K562 (cell line): ENCODE data around the gene LTBP1. TPM values are rescaled to one million over a fixed set of nuclear protein-coding genes. Genes with fewer than 3 reads are reported as not detected.

Experiments
- BCL6 ChIP-seq: fragments of 250-450 bp; sonication (Bioruptor Pico); IDR thresholded peaks from 2 replicates; pipeline ENCODE4 v1.4.0; 2020
- BCOR ChIP-seq: fragments of 450-650 bp; IDR thresholded peaks from 2 replicates; pipeline ENCODE4 v1.6.1; 2016
- CXXC5 ChIP-seq: fragments of 250-450 bp; sonication (Bioruptor Pico); IDR thresholded peaks from 2 replicates; pipeline ENCODE4 v1.8.0; 2022; ENCODE audit warnings: inconsistent platforms, mild to moderate bottlenecking, moderate library complexity
- ESRRA ChIP-seq: fragments of 450-650 bp; IDR thresholded peaks from 2 replicates; pipeline ENCODE4 v1.6.1; 2014; ENCODE audit warnings: low read depth, mild to moderate bottlenecking, moderate library complexity, borderline replicate concordance
- GABPB1 ChIP-seq: sonication (generic); formaldehyde crosslinking; IDR thresholded peaks from 2 replicates; pipeline ENCODE4 v1.8.0; 2022; ENCODE audit warnings: mild to moderate bottlenecking, missing genetic modification reagents
- KAT2B ChIP-seq: IDR thresholded peaks from one replicate; pipeline ENCODE4 v1.6.1; 2012; ENCODE audit warnings: low read depth, mild to moderate bottlenecking, control low read depth, inconsistent platforms, low read length, moderate library complexity
- MEIS2 ChIP-seq: fragments of 450-650 bp; IDR thresholded peaks from 2 replicates; pipeline ENCODE4 v1.6.1; 2014; ENCODE audit warnings: mild to moderate bottlenecking; ENCODE audit not compliant: partially characterized antibody
- MTA3 ChIP-seq: fragments of 450-650 bp; formaldehyde crosslinking; IDR thresholded peaks from 2 replicates; pipeline ENCODE4 v1.6.1; 2017; ENCODE audit warnings: mild to moderate bottlenecking, borderline replicate concordance
- PHB ChIP-seq: fragments of 250-450 bp; sonication (Bioruptor Pico); IDR thresholded peaks from 2 replicates; pipeline ENCODE4 v1.5.0; 2021
- PTTG1 ChIP-seq: fragments of 450-650 bp; IDR thresholded peaks from 2 replicates; pipeline ENCODE4 v1.6.1; 2016; ENCODE audit warnings: low read depth, mild to moderate bottlenecking, missing genetic modification characterization, missing compliant biosample characterization
- SMAD2 ChIP-seq: fragments of 150-350 bp; IDR thresholded peaks from 2 replicates; pipeline ENCODE4 v1.6.1; 2014; ENCODE audit warnings: low read depth, mild to moderate bottlenecking, low read length
- SRSF1 ChIP-seq: fragments of 200-400 bp; formaldehyde crosslinking; IDR thresholded peaks from 2 replicates; pipeline ENCODE4 v1.6.1; 2017; ENCODE audit warnings: mild to moderate bottlenecking, low read depth, low read length, moderate library complexity
- YY1 ChIP-seq, 3 experiments: IDR thresholded peaks; 2 replicates each; pipeline ENCODE4 v1.6.1; 2011; ENCODE audit warnings: low read length in 2 of 3, mild to moderate bottlenecking in 2 of 3, moderate library complexity in 2 of 3, borderline replicate concordance in 1 of 3, control low read depth in 1 of 3, low read depth in 1 of 3; ENCODE audit not compliant: insufficient read depth in 3 of 3, insufficient replicate concordance in 2 of 3, control insufficient read depth in 1 of 3, insufficient read length in 1 of 3; ENCODE audit errors: extremely low read depth in 1 of 3
- ZBTB1 ChIP-seq: sonication (generic); formaldehyde crosslinking; IDR thresholded peaks from 2 replicates; pipeline ENCODE4 v1.8.1; 2023; ENCODE audit warnings: missing genetic modification reagents, low read depth, mild to moderate bottlenecking, borderline replicate concordance
- polyA plus RNA-seq, 8 experiments: library from polyadenylated mRNA; depleted of rRNA in 4 of 8; stranded (reverse) in 5 of 8; unstranded in 3 of 8; fragments of >200 nt; fragmentation: Nextera tagmentation in 2 of 8; fragmentation: Illumina TruSeq in 1 of 8; extraction: Ambion mirVana in 2 of 8; extraction: Trizol in 1 of 8; gene quantifications; 2 replicates each; pipeline versions ENCODE4 v1.2.1 to v1.2.3, GENCODE V29; 2011 to 2014; ENCODE audit warnings: inconsistent platforms in 1 of 8, missing spikeins in 1 of 8
- total RNA-seq, 7 experiments: library from RNA; depleted of rRNA in 6 of 7; stranded (reverse); fragments of >200 nt in 6 of 7; fragmentation: Illumina TruSeq in 2 of 7; extraction: Trizol in 2 of 7; gene quantifications; 2 replicates each; pipeline versions ENCODE4 v1.2.1 to v1.2.3, GENCODE V29; 2011 to 2021; ENCODE audit warnings: low replicate concordance in 1 of 7
- TF ChIP-seq, protein P1 (sequence below), 2 experiments: IDR thresholded peaks; 2 replicates each; pipeline ENCODE4 v1.6.1; 2011; ENCODE audit warnings: borderline replicate concordance in 1 of 2, control low read depth in 1 of 2, low read depth in 1 of 2, low read length in 1 of 2, mild to moderate bottlenecking in 1 of 2, mixed read lengths in 1 of 2, moderate library complexity in 1 of 2; ENCODE audit not compliant: insufficient read depth in 1 of 2, insufficient read length in 1 of 2, poor library complexity in 1 of 2, severe bottlenecking in 1 of 2; ENCODE audit errors: extremely low read depth in 1 of 2
- TF ChIP-seq, protein P2 (sequence below): fragments of 450-650 bp; formaldehyde crosslinking; conservative IDR thresholded peaks from 2 replicates; pipeline ENCODE4 v1.4.0; 2022; ENCODE audit warnings: mild to moderate bottlenecking, missing genetic modification characterization
- TF ChIP-seq, protein P3 (sequence below), 2 experiments: IDR thresholded peaks; 2 replicates each; pipeline ENCODE4 v1.6.1; 2012; ENCODE audit warnings: improper control_type of control experiment in 2 of 2, low read depth in 2 of 2, low read length in 2 of 2, borderline replicate concordance in 1 of 2
- TF ChIP-seq, protein P4 (sequence below): fragments of 450-650 bp; IDR thresholded peaks from 2 replicates; pipeline ENCODE4 v1.6.1; 2016; ENCODE audit warnings: missing biosample characterization, missing genetic modification characterization

LTBP1 gene
- total and polyA plus RNA-seq, 9 of the 15 experiments (the other 6 are each of a cell fraction or from before 2014, with no cell fraction given), result 3.6 to 16.4 (median 8.5) TPM

DNA sequence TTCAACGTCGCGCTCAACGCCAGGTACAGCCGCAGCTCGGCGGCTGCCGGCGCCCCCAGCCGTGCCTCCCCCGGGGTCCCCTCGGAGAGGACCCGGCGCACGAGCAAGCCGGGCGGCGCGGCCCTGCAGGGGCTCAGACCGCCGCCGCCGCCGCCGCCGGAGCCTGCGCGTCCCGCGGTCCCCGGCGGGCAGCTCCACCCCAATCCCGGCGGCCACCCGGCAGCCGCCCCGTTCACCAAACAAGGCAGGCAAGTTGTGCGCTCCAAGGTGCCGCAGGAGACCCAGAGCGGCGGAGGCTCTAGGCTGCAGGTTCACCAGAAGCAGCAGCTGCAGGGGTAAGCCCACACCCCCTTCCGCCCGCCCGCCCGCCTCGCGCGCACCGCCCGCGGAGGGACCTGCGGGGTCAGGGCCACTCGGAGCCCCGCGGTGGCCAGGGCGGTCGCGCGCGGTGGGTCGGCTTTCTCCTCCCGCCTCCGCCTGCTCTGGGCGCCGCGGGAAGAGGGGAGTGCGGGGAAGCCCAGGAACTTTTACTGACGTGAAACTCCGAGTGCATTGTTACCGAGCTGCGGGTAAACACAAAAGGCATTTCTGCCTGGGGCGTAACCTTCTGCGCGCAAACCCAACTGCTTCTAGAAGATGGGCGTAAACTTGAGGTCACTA is 861 bp downstream of the LTBP1 start (continued):
- TF ChIP-seq, protein P1, sequence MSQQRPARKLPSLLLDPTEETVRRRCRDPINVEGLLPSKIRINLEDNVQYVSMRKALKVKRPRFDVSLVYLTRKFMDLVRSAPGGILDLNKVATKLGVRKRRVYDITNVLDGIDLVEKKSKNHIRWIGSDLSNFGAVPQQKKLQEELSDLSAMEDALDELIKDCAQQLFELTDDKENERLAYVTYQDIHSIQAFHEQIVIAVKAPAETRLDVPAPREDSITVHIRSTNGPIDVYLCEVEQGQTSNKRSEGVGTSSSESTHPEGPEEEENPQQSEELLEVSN (IDR thresholded peaks at IDR 0.05; ENCODE audit: borderline replicate concordance in 1 of 2, extremely low read depth in 1 of 2, insufficient read depth in 1 of 2, insufficient read length in 1 of 2, low read depth in 1 of 2, low read length in 1 of 2, poor library complexity in 1 of 2, severe bottlenecking in 1 of 2), result peak in 1 of 2 experiments; percentile 40
- TF ChIP-seq, protein P2, sequence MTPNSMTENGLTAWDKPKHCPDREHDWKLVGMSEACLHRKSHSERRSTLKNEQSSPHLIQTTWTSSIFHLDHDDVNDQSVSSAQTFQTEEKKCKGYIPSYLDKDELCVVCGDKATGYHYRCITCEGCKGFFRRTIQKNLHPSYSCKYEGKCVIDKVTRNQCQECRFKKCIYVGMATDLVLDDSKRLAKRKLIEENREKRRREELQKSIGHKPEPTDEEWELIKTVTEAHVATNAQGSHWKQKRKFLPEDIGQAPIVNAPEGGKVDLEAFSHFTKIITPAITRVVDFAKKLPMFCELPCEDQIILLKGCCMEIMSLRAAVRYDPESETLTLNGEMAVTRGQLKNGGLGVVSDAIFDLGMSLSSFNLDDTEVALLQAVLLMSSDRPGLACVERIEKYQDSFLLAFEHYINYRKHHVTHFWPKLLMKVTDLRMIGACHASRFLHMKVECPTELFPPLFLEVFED, result no peak
- TF ChIP-seq BCL6 (CRISPR knock-in tag) (no peak), ZBTB1 (CRISPR knock-in tag) (0 out of 2 replicates have a peak, but pooled peaks have one; percentile 27), PTTG1 (tag) (no peak), ESRRA (no peak), MTA3 (no peak), BCOR (no peak), KAT2B (no peak), SRSF1 (no peak), CXXC5 (CRISPR knock-in tag) (peak; percentile 46; the same call in 1 of the 2 replicates), PHB (CRISPR knock-in tag) (no peak), GABPB1 (CRISPR knock-in tag) (no peak), SMAD2 (no peak), MEIS2 (no peak), YY1 (IDR thresholded peaks at IDR 0.05; ENCODE audit: borderline replicate concordance in 1 of 3, control insufficient read depth in 1 of 3, extremely low read depth in 1 of 3, insufficient read depth in 3 of 3, insufficient read length in 1 of 3, insufficient replicate concordance in 2 of 3, low read depth in 1 of 3, low read length in 2 of 3) (peak in 1 of 3 experiments; percentile 14)
- TF ChIP-seq, protein P3, sequence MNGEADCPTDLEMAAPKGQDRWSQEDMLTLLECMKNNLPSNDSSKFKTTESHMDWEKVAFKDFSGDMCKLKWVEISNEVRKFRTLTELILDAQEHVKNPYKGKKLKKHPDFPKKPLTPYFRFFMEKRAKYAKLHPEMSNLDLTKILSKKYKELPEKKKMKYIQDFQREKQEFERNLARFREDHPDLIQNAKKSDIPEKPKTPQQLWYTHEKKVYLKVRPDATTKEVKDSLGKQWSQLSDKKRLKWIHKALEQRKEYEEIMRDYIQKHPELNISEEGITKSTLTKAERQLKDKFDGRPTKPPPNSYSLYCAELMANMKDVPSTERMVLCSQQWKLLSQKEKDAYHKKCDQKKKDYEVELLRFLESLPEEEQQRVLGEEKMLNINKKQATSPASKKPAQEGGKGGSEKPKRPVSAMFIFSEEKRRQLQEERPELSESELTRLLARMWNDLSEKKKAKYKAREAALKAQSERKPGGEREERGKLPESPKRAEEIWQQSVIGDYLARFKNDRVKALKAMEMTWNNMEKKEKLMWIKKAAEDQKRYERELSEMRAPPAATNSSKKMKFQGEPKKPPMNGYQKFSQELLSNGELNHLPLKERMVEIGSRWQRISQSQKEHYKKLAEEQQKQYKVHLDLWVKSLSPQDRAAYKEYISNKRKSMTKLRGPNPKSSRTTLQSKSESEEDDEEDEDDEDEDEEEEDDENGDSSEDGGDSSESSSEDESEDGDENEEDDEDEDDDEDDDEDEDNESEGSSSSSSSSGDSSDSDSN (IDR thresholded peaks at IDR 0.05; ENCODE audit: borderline replicate concordance in 1 of 2, low read depth in 2 of 2, low read length in 2 of 2), result peak in 1 of 2 experiments; percentile 56; a peak in 1 of 4 replicates
- TF ChIP-seq, protein P4, sequence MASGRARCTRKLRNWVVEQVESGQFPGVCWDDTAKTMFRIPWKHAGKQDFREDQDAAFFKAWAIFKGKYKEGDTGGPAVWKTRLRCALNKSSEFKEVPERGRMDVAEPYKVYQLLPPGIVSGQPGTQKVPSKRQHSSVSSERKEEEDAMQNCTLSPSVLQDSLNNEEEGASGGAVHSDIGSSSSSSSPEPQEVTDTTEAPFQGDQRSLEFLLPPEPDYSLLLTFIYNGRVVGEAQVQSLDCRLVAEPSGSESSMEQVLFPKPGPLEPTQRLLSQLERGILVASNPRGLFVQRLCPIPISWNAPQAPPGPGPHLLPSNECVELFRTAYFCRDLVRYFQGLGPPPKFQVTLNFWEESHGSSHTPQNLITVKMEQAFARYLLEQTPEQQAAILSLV (tag), result no peak
